ENCODE results near the gene MYO5B.

DNA sequence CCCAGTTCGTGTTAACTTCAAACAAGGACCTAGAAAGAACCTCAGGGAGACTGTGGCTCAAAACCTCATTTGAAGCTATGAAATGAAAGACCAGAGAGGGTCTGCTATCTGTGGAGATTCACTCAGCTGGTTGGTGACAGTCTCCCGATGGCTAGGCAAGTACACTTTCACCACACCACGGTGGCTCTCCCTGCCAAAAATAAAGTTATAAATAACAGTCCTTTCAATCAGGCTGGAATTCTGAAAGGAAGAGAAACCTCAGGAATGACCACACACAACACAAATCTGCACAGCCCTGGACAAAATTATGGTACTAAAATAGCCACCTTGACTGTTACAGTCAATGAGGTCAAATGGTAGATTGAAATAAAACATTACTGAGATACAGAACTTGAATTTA lies 221.4 kb downstream of the MYO5B start:
- TF ChIP-seq GATA2 (IDR thresholded peaks at IDR 0.05; ENCODE audit: low read depth, low read length), result no peak
- no peak for TF ChIP-seq GATA3 (IDR thresholded peaks at IDR 0.05; ENCODE audit: low read depth, low read length)

Measured in SH-SY5Y (cell line).